C1 segment of cervical spinal cord (tissue), 14 donors: ENCODE measurements around the gene P2RY1.
"Not testable (repeated sequence)": the region's sequence is repeated elsewhere in the genome, so short reads cannot be mapped to it uniquely, and the experiment has no call there.

Experiments used
- DNase-seq, 14 donors: peaks; one replicate each; lab custom pipeline; 2025; lab: John Stamatoyannopoulos, UW

P2RY1 gene

DNA sequence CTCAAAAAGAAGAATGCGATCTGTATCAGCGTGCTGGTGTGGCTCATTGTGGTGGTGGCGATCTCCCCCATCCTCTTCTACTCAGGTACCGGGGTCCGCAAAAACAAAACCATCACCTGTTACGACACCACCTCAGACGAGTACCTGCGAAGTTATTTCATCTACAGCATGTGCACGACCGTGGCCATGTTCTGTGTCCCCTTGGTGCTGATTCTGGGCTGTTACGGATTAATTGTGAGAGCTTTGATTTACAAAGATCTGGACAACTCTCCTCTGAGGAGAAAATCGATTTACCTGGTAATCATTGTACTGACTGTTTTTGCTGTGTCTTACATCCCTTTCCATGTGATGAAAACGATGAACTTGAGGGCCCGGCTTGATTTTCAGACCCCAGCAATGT is 1.3 kb downstream of the P2RY1 start:
- no peak for DNase-seq

DNA sequence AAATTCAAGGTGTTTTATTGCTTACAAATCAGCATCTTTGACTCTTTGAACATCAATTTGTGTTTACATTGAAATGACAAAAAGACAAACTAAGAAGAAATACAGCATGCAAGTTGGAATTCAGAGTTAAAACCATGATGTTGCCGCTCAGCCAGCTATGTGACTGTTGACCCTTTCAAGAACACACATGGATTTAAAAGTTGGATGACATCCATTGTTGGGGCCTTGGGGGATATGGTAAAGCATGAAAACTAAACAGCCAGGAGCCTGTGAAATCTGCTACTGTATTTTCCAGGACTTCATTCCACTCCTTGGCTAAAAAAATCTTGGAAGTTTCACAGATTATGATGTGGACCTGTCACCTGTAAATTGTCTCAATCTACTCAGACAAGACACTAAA is 4.6 kb downstream of the P2RY1 start:
- no peak for DNase-seq

GRCh38 chr3:152841131-152841530 is 6.2 kb downstream of the P2RY1 start:
- no peak for DNase-seq

GRCh38 chr3:152842413-152842812 is 7.5 kb downstream of the P2RY1 start:
- no peak for DNase-seq

DNA sequence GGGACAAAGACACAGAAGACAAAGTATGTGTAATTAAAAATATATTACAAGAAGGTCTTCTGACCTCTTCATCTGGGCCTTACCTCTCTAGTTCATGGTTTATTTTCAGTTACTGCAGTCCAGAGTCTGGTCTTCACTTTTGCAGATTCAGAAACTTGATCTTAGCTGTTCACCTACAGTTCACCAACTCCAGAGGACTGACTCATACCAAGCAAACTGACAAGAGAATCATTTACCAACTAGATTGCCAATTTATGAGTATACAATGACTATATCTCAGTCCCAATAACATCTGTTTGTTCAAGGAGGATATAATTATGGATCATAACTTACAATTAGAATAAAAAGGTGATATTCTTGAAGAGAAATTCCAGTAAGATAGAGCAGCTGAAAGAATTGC is 9.0 kb downstream of the P2RY1 start:
- no peak for DNase-seq

DNA sequence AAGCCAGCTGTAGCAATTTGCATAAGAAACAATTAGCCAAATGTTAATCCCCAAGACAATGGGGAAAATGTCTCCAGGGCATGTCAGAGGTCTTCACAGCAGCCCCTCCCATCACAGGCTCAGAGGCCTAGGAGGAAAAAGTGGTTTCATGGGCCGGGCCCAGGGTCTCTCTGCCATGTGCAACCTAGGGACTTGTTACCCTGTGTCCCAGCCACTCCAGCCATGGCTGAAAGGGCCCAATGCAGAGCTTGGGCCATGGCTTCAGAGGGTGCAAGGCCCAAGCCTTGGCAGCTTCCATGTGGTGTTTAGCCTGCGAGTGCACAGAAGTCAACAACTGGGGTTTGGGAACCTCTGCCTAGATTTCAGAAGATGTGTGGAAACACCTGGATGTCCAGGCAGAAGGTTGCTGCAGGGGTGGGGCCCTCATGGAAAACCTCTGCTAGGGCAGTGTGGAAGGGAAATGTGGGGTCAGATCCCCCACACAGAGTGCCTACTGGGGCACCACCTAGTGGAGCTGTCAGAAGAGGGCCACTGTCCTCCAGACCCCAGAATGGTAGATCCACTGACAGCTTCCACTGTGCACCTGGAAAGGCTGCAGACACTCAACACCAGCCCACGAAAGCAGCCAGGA is 11.8 kb downstream of the P2RY1 start:
- not testable (repeated sequence) for DNase-seq

- not testable (repeated sequence) for DNase-seq
These were observed 12.7 kb downstream of the P2RY1 start for GRCh38 chr3:152847599-152847998.

GRCh38 chr3:152849996-152850578 is 15.2 kb downstream of the P2RY1 start:
- no peak for DNase-seq

DNA sequence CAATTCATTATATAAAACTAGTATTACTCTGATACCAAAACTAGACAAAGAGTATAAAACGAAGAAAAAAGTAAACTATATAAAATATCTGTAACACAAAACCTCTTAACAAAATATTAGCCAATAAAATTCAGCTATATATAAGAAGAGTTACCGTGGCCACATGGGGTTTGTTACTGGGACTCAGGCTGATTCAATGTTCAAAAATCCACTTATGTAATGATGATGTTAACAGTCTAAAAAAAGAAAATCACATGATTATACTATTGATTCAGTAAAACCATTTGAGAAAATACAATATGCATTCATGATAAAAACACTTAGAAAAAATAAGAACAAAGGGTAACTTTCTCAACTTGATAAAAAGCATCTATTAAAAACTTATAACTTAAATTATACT is 18.3 kb downstream of the P2RY1 start:
- no peak for DNase-seq

- DNase-seq, result no peak
These were observed 22.2 kb downstream of the P2RY1 start for GRCh38 chr3:152857082-152857481.

- DNase-seq, result no peak
These were observed 23.4 kb downstream of the P2RY1 start for GRCh38 chr3:152858170-152858800.

DNA sequence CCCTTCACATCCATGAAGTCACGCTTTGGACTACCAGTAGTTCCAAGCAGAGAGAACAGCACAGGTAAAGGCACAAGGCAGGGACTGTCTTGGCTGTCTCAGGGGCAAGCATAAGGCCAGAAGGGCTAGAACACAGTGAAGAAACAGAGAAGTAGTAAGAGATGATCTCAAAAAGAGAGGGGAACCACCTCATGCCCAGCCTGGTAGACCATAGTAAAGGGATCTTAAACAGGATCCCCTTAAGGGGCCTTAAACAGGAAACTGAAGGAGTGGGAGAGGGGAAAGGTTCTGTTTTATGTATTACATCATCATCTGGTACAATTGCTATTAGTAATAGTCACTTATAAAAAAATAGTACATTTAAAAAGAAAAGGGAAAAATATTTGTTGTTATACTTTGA is 25.8 kb downstream of the P2RY1 start:
- DNase-seq, result no peak

GRCh38 chr3:152865668-152866245 is 30.8 kb downstream of the P2RY1 start:
- DNase-seq, result no peak

DNA sequence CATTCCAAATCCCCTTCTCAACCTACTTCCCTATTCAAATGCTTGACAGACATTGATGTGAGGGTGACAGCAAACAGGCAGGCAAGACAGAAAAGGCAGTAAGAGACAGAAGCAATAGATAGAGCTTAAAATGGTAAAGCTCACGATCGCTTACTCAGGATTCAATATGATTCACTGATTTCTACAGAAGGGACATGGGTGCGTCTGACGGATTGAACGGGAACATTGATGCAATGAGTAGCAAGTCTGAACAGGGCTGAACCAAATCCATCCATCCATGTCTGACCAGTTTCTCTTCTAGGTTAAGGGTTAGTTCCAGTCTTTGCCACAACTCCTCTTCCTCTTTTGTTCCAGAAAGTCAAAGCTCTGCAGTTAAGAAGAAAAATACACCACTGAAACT is 35.1 kb downstream of the P2RY1 start:
- DNase-seq, result no peak

DNA sequence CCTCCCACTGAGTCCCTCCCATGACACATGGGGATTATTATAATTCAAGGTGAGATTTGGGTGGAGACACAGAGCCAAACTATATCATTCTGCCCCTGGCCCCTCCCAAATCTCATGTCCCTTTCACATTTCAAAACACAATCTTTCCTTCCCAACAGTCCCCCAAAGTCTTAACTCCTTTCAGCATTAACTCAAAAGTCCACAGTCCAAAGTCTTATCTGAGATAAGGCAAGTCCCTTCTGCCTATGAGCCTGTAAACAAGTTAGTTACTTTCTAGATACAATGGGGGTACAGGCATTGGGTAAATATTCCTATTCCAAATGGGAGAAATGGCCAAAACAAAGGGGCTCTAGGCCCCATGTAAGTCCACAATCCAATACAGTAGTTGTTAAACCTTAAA is 38.4 kb downstream of the P2RY1 start:
- not testable (repeated sequence) for DNase-seq

- no peak for DNase-seq
These were observed 40.2 kb downstream of the P2RY1 start for GRCh38 chr3:152874896-152875749.

DNA sequence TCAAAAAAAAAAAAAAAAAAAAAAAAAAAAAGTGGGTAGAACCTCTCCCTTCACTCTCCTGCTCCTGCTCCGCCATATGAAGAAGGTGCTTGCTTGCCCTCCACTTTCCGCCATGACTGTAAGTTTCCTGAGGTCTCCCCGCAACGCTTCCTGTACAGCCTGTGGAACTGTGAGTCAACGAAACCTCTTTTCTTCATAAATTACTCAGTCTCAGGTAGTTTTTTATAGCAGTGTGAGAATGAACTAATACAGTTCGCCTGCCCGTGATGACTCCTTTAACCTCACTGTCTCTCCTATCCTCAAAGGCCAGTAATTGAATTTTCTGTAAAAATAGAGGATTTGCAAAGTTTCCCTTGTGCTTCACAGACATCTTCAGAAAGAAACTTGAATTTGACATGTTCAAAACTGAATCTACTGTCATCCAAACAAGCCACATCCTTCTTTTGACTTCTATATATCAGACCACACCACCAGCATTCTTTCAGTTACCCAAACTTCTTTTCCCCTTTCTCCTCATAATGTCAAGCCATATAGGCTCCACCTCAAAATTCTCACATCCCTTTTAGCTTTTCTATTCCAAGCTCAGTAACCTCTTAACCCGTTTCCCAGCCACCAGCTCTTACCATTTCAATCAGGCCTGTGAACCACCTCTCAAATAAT is 44.3 kb downstream of the P2RY1 start:
- no peak for DNase-seq

GRCh38 chr3:152879790-152880174 is 44.9 kb downstream of the P2RY1 start:
- DNase-seq, result no peak

DNA sequence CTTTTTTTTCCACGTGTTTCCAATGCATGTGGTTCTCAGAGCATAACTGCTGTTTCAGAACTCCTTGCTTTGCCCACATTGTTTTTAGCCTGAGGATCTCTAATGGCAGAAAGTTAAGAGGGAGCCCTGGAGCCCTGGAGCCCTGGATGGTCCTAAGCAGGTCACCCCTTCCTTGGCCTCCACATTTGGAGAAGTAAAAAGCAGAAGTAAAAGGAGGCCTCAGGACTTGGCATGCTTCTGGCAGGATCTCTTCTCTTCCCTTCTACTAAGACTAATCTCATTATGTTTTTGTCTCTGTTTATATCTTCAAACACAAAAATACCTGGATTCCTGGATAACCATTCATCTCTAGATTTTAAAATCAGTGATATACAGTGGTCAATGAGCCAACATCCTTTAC is 50.1 kb downstream of the P2RY1 start:
- no peak for DNase-seq
